ENCODE results near the gene KLF6.

KLF6 gene

DNA sequence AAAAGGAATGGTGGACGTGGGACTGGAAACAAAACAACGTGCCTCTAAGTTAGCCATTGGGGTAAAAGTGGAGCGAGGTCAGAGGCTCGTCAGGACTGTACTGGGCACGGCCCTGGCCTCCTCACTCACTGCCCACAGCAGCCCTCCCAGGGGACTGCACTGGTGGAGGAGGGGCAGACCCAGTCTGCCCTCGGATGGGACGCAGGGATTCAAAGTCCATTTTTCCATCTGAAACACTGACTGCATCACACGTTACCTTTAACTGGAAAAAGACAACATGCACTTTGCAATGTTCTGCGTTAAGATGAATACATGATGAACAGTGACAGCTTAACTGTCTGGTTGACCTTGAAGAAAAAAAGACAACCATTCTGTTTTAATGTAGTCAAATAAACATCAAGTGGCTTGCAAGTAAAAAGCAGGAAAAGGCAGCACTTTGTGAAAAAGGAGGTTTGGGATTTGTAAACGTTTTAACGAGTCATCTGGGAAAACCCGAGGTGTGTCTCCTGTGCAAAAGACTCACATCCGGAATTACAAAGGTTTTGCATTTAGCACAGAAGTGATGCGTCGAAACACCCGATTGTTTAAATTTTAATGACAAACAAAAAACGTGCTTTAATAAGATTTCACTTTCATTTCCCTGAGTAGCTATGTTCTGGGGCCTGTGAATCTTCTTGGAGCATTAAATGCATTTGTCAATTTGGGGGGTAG is 18.8 kb downstream of the KLF6 start:
- DNase-seq (ENCODE audit: low read depth): peak; percentile 89
- H3K4me3 ChIP-seq (ENCODE audit: low read length): no peak overlapping the region

DNA sequence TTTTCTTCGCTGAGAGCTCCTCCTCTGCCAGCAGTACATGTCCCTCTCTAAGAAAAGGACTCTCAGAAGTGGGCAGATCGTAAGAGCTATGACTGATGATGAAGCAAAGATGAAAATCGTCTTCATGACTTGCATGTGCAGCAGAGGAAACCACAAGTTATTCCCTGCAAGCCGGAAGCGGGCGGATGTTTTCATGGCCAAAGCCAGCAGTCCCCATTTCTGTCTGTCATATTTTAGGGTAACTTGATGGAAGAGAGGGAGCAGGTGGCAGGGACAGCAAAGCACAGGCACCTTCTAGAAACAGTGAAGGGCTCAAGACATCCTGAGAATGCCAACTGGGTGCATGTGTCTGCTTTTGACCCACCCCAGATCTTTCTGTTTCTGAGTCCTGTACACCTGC is 19.9 kb downstream of the KLF6 start:
- peak; percentile 29 for DNase-seq (ENCODE audit: low read depth)
- TF ChIP-seq, protein P1, sequence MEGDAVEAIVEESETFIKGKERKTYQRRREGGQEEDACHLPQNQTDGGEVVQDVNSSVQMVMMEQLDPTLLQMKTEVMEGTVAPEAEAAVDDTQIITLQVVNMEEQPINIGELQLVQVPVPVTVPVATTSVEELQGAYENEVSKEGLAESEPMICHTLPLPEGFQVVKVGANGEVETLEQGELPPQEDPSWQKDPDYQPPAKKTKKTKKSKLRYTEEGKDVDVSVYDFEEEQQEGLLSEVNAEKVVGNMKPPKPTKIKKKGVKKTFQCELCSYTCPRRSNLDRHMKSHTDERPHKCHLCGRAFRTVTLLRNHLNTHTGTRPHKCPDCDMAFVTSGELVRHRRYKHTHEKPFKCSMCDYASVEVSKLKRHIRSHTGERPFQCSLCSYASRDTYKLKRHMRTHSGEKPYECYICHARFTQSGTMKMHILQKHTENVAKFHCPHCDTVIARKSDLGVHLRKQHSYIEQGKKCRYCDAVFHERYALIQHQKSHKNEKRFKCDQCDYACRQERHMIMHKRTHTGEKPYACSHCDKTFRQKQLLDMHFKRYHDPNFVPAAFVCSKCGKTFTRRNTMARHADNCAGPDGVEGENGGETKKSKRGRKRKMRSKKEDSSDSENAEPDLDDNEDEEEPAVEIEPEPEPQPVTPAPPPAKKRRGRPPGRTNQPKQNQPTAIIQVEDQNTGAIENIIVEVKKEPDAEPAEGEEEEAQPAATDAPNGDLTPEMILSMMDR (IDR thresholded peaks at IDR 0.05; ENCODE audit: insufficient read depth, low read depth, low read length, missing control alignments): no peak
- no peak overlapping the region for H3K4me3 ChIP-seq (ENCODE audit: low read length)

More for the DNA sequence above, 18.8 kb downstream of the KLF6 start:
- TF ChIP-seq, protein P1 (IDR thresholded peaks at IDR 0.05; ENCODE audit: insufficient read depth, low read depth, low read length, missing control alignments): no peak

DNA sequence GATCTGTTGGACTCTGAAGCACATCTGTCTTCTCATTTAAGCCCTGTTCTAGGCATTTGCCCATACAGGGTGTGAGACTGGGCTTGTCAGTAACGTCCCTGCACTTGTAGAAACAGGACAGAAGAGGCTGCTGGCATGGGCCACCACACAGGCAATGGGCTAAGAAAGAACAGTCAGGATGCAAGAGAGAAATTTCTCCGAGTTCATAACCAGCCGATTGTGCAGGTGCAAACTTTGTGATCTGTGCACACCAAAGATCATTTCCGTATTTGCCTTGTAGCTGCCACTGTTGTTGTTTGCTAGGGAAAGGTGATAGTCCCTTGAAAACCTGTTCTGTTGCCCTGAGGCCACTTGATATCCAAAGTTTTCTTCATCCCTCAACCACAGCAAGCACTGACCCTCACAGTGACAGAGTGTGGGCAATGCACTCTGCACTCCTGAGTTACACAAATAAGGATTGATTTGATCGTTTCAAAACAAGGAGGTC is 20.3 kb downstream of the KLF6 start:
- no peak overlapping the region for H3K4me3 ChIP-seq (ENCODE audit: low read length)
- TF ChIP-seq, protein P1 (IDR thresholded peaks at IDR 0.05; ENCODE audit: insufficient read depth, low read depth, low read length, missing control alignments): no peak
- DNase-seq (ENCODE audit: low read depth): peak; percentile 38

DNA sequence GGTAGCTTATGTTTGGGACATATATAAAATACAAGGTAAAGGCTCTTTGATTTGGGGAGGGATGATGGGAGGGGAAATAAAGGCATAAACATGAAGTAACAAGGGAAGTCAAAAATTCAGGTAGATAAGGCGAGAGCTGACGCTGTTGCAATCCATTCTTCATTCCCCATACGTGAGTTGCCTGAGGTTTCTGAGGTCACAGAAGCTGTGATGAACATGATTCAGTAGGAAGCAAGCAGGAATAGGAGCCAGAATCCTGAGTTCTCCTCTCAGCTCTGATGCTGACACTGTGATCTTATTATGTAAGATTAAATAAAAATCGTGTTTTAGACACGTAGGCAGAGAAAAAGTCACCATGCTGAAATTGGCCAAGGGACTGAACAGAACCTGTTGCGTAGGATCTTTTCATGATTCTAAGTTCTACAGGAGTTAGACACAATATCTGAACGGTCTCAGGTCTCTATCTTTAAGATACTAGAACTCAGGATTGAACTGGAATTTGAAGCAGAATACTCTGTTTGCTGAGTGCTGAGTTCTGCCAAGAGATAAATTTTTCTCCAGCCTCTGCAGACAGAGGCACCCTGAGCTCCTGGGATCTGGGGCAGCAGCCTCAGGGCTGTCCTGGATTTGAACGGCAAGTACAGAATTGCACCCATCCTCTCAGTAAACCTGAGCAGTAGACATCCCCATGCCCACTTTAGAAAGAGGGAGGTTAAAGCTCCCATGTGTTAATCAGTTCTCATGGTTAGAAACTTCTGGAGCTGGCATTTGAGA is 21.0 kb downstream of the KLF6 start:
- peak; percentile 98 for DNase-seq (ENCODE audit: low read depth)
- TF ChIP-seq, protein P1 (IDR thresholded peaks at IDR 0.05; ENCODE audit: insufficient read depth, low read depth, low read length, missing control alignments): no peak
- no peak overlapping the region for H3K4me3 ChIP-seq (ENCODE audit: low read length)

DNA sequence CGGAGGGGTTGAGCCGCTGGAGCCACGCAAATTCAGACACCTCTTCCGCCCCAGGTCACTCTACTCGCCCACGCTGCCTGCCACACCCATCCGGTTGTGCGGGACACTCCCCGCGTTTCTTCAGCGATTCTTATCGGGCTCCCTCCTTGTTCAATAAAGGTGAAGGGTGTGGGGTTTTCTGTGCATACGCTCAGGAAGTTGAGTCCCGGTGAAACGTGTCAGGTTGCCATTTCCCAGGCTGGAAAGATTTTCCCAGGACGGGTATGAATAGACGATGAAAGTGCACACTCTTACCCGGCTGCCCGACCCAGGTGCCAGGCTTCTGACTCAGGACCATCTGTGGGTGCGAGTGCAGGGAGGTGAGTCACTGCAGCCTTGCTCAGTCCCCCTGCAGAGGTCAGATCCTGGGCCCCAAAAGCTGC is 22.0 kb downstream of the KLF6 start:
- TF ChIP-seq, protein P1 (IDR thresholded peaks at IDR 0.05; ENCODE audit: insufficient read depth, low read depth, low read length, missing control alignments): no peak
- DNase-seq (ENCODE audit: low read depth): peak; percentile 99
- no peak overlapping the region for H3K4me3 ChIP-seq (ENCODE audit: low read length)

DNA sequence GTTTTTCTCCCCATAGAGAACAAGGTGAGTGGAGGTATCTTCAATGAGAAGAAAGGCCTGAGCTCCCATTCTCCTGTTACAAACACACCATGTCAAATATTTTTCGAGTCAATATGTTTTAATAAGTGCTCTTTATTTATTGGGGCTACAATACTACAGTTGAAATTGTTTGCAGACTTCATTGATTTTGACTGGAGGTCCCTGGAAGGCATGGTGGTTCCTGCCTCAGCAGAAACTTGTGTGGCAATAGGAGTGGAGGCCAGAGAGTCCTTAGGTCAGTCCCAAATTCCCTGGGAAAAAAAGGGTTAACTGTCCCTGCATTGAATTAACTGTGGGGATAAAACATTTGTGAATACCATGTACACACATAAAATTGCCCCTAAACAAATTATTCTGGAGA is 22.7 kb downstream of the KLF6 start:
- H3K4me3 ChIP-seq (ENCODE audit: low read length): no peak overlapping the region
- no peak for DNase-seq (ENCODE audit: low read depth)

More for the DNA sequence above, 22.7 kb downstream of the KLF6 start:
- TF ChIP-seq, protein P1 (IDR thresholded peaks at IDR 0.05; ENCODE audit: insufficient read depth, low read depth, low read length, missing control alignments): no peak
